ENCODE data around the gene PPP4R4. TPM values are rescaled to one million over a fixed set of nuclear protein-coding genes. Genes with fewer than 3 reads are reported as not detected.
A peak's percentile ranks its signal among the peaks of the same experiment; 100 is the strongest.

Gene PPP4R4
- total and polyA plus RNA-seq, 2 of the 4 experiments (the other 2 are of a cell fraction) = 0.17 to 0.36 TPM

GRCh38 chr14:94144765-94145164 lies 29.4 kb upstream of the PPP4R4 start:
- no peak overlapping the region for H3K23ac ChIP-seq (ENCODE audit: low read depth, low read length)
- ATAC-seq (ENCODE audit: low read depth) (no peak), DNase-seq (no peak)
- peak overlapping the region; percentile 67 for H2AFZ ChIP-seq (replicated peaks; ENCODE audit: low read length, poor library complexity)
- H3K27ac ChIP-seq (ENCODE audit: insufficient read depth, low read length) = no peak overlapping the region
- dilution Hi-C loops (cut with HindIII; ENCODE audit: low sequenced_read_pairs, unreplicated experiment) = no loop called here
- H3K4ac ChIP-seq (ENCODE audit: low read depth, low read length) = no peak overlapping the region
- H2BK15ac ChIP-seq (ENCODE audit: low read depth, low read length) = no peak overlapping the region
- no peak overlapping the region for H2BK120ac ChIP-seq (ENCODE audit: low read depth, low read length)
- H3K56ac ChIP-seq (ENCODE audit: extremely low read depth, insufficient read depth, low read length) = no peak overlapping the region
- H4K91ac ChIP-seq (ENCODE audit: insufficient read depth, low read depth, low read length) = no peak overlapping the region
- H3K9ac ChIP-seq (ENCODE audit: low read depth, low read length) = no peak overlapping the region
- no peak overlapping the region for H2AK9ac ChIP-seq (replicated peaks; ENCODE audit: low read depth, low read length, poor library complexity)
- no peaks in the 10 kb centered on the region for H3K4me1 ChIP-seq (ENCODE audit: control insufficient read depth, insufficient read depth, low read length)
- no peak overlapping the region for H4K8ac ChIP-seq (ENCODE audit: low read depth in 2 of 2, low read length in 2 of 2)
- H3K36me3 ChIP-seq (ENCODE audit: control insufficient read depth, insufficient read depth, low read length) = no peaks in the 10 kb centered on the region
- no peaks in the 10 kb centered on the region for H3K9me3 ChIP-seq (ENCODE audit: control insufficient read depth, insufficient read depth, low read length)
- BruUV-seq (replicated peaks) = no TSS peak
- no peak overlapping the region for H3K4me3 ChIP-seq (ENCODE audit: insufficient read depth, low read depth, low read length)
- H3K14ac ChIP-seq (replicated peaks; ENCODE audit: low read depth, low read length) = no peak overlapping the region
- no CpG with 5 or more reads among the region's 1 CpG for WGBS, 2 experiments (ENCODE audit: extremely low coverage in 2 of 2, insufficient read length in 1 of 2)
- ChIA-PET CTCF (no interaction called here), POLR2A (ENCODE audit: unreplicated experiment) (no interaction called here)
- H3K9me1 ChIP-seq (ENCODE audit: insufficient read depth, low read length) = no peaks in the 10 kb centered on the region
- no peak overlapping the region for H2BK5ac ChIP-seq (ENCODE audit: low read depth, low read length, poor library complexity, severe bottlenecking)
- no peak overlapping the region for H3K18ac ChIP-seq (ENCODE audit: low read depth, low read length)
- intact Hi-C loops (cut with micrococcal nuclease) = no loop called here
- H4K20me1 ChIP-seq (ENCODE audit: insufficient read depth, low read length) = no peaks in the 10 kb centered on the region
- no peak for TF ChIP-seq RAD21 (IDR thresholded peaks at IDR 0.05; ENCODE audit: low read length)
- no peak for TF ChIP-seq SMC3 (IDR thresholded peaks at IDR 0.05; ENCODE audit: low read depth, low read length)
- TF ChIP-seq RFX5 (IDR thresholded peaks at IDR 0.05; ENCODE audit: low read depth, low read length) = no peak
- TF ChIP-seq BHLHE40 (IDR thresholded peaks at IDR 0.05; ENCODE audit: low read depth, low read length) = no peak
- no peak for TF ChIP-seq FOS (IDR thresholded peaks at IDR 0.05; ENCODE audit: low read depth, low read length)
- no peak for TF ChIP-seq NFE2L2 (IDR thresholded peaks at IDR 0.05; ENCODE audit: low read depth, low read length)
- no peak for TF ChIP-seq RCOR1 (IDR thresholded peaks at IDR 0.05; ENCODE audit: insufficient replicate concordance, low read length)
- TF ChIP-seq MAFK (IDR thresholded peaks at IDR 0.05; ENCODE audit: low read depth, low read length) = no peak
- no peak for TF ChIP-seq USF2 (IDR thresholded peaks at IDR 0.05; ENCODE audit: low read depth, low read length)
- no peak for TF ChIP-seq ELK1 (IDR thresholded peaks at IDR 0.05; ENCODE audit: borderline replicate concordance, low read depth, low read length)
- no peak for TF ChIP-seq MAZ (IDR thresholded peaks at IDR 0.05; ENCODE audit: borderline replicate concordance, low read depth, low read length)
- TF ChIP-seq MXI1 (IDR thresholded peaks at IDR 0.05; ENCODE audit: borderline replicate concordance, low read depth, low read length) = no peak
- TF ChIP-seq CHD1 (IDR thresholded peaks at IDR 0.05; ENCODE audit: low read depth, low read length) = no peak
- no peak for TF ChIP-seq CTCF (conservative IDR thresholded peaks at IDR 0.05; ENCODE audit: low read depth, low read length)
- TF ChIP-seq CEBPB (IDR thresholded peaks at IDR 0.05; ENCODE audit: low read depth, low read length) = no peak
- no peak for TF ChIP-seq POLR2A (IDR thresholded peaks at IDR 0.05; ENCODE audit: low read depth, low read length)
- peaks cover 3% of the 10 kb centered on the region; the same call in 1 of the 2 replicates for H3K27me3 ChIP-seq (ENCODE audit: control insufficient read depth, insufficient read depth, low read length)
- no peaks in the 10 kb centered on the region for H3K79me1 ChIP-seq (ENCODE audit: low read depth in 1 of 2, low read length in 2 of 2)
- H4K5ac ChIP-seq (ENCODE audit: low read depth, low read length) = no peak overlapping the region
- in situ Hi-C loops (cut with MboI; ENCODE audit: low sequenced_read_pairs) = no loop called here
- no peak overlapping the region for H2BK20ac ChIP-seq (ENCODE audit: low read depth, low read length)
- H2AK5ac ChIP-seq (ENCODE audit: low read depth, low read length) = no peak overlapping the region
- H3K4me2 ChIP-seq (ENCODE audit: low read depth, low read length) = no peak overlapping the region

All from IMR-90 (cell line).